GM12878 (cell line): ENCODE results near the gene CTDP1. TPM values are rescaled to one million over a fixed set of nuclear protein-coding genes. Genes with fewer than 3 reads are reported as not detected.

Experiments
- ATAC-seq: fragments of 200-7000 bp; cut with Tn5 transposase; 3 replicates; pipeline ENCODE4 v1.9.1; 2020; ENCODE audit warnings: mild to moderate bottlenecking, moderate library complexity
- BruUV-seq: library from RNA; stranded (reverse); fragments of 400-500 nt; replicated peaks from 2 replicates; lab custom pipeline; 2021; lab: Mats Ljungman, UMichigan
- CTCF ChIA-PET: fragments of 300-600 bp; sonication (Branson Sonifier 250); formaldehyde crosslinking; extraction: SDS; loops from one replicate; lab custom pipeline; 2021; ENCODE audit warnings: inconsistent platforms; lab: Yijun Ruan, JAX
- POLR2A ChIA-PET: fragments of 350-600 bp; formaldehyde crosslinking; extraction: SDS; loops from one replicate; lab custom pipeline; 2021; ENCODE audit warnings: inconsistent platforms; lab: Charles Lee
- RAD21 ChIA-PET: fragments of 300-600 bp; sonication (Branson Sonifier 250); formaldehyde crosslinking; loops from one replicate; lab custom pipeline; 2023; ENCODE audit warnings: antibody characterized with exemption; ENCODE audit not compliant: unreplicated experiment; lab: Charles Lee
- SMC1A ChIA-PET: fragments of 300-600 bp; sonication (Branson Sonifier 250); formaldehyde crosslinking; loops from one replicate; lab custom pipeline; 2023; ENCODE audit not compliant: unreplicated experiment, uncharacterized antibody; lab: Charles Lee
- DNase-seq: peaks from one replicate; pipeline ENCODE4 v3.0.0-alpha.2; 2011; ENCODE audit warnings: low read depth, low spot score
- FAIRE-seq: peaks from 3 replicates; lab custom pipeline; 2011; peaks lifted over from hg19 to GRCh38; lab: Jason Lieb, UNC
- H2AFZ ChIP-seq: 2 replicates; pipeline ENCODE4 v1.6.0; 2011; ENCODE audit warnings: low read depth, low read length, control low read depth; ENCODE audit not compliant: control insufficient read depth
- H3K27ac ChIP-seq: 2 replicates; pipeline ENCODE4 v1.5.1; 2011; ENCODE audit warnings: control low read depth; ENCODE audit not compliant: control insufficient read depth, insufficient read depth
- H3K27me3 ChIP-seq, 2 experiments: replicated peaks in 1 of 2; 2 replicates each; pipeline versions ENCODE4 v1.6.0 to v1.6.1; 2011; ENCODE audit warnings: low read length in 1 of 2; ENCODE audit not compliant: control insufficient read depth in 2 of 2, insufficient read depth in 2 of 2
- H3K36me3 ChIP-seq, 2 experiments: 2 replicates each; pipeline ENCODE4 v1.5.1; 2011; ENCODE audit warnings: low read length in 1 of 2; ENCODE audit not compliant: control insufficient read depth in 2 of 2, insufficient read depth in 2 of 2
- H3K4me1 ChIP-seq: 2 replicates; pipeline ENCODE4 v1.6.1; 2011; ENCODE audit warnings: mild to moderate bottlenecking, low read length, moderate library complexity, mixed read lengths; ENCODE audit not compliant: control insufficient read depth, insufficient read depth
- H3K4me2 ChIP-seq: 2 replicates; pipeline ENCODE4 v1.6.0; 2011; ENCODE audit warnings: control low read depth; ENCODE audit not compliant: control insufficient read depth, insufficient read depth
- H3K4me3 ChIP-seq: fragments of 200-600 bp; sonication (generic); 2 replicates; pipeline ENCODE4 v1.5.1; 2016
- H3K79me2 ChIP-seq: 2 replicates; pipeline ENCODE4 v1.6.0; 2011; ENCODE audit warnings: low read length; ENCODE audit not compliant: control insufficient read depth, insufficient read depth
- H3K9ac ChIP-seq: 2 replicates; pipeline ENCODE4 v1.8.0; 2011; ENCODE audit warnings: low read length, control low read depth, mixed read lengths; ENCODE audit not compliant: control insufficient read depth, insufficient read depth
- H3K9me3 ChIP-seq: replicated peaks from 3 replicates; pipeline ENCODE4 v1.5.1; 2011; ENCODE audit warnings: mild to moderate bottlenecking, low read length; ENCODE audit not compliant: control insufficient read depth, insufficient read depth
- H4K20me1 ChIP-seq: 2 replicates; pipeline ENCODE4 v1.6.0; 2011; ENCODE audit not compliant: control insufficient read depth, insufficient read depth
- BCL11A ChIP-seq: IDR thresholded peaks from 2 replicates; pipeline ENCODE4 v1.6.1; 2011; ENCODE audit warnings: low read depth, low read length
- BMI1 ChIP-seq: fragments of 450-650 bp; IDR thresholded peaks from 2 replicates; pipeline ENCODE4 v1.6.1; 2016; ENCODE audit warnings: mild to moderate bottlenecking, moderate library complexity, borderline replicate concordance
- CBFB ChIP-seq: IDR thresholded peaks from 2 replicates; pipeline ENCODE4 v1.6.1; 2016; ENCODE audit warnings: antibody characterized with exemption, low read depth
- HDAC6 ChIP-seq: fragments of 200-600 bp; sonication (generic); IDR thresholded peaks from one replicate; pipeline ENCODE4 v1.8.0; 2017; ENCODE audit warnings: antibody characterized with exemption; ENCODE audit not compliant: unreplicated experiment
- HDGF ChIP-seq: fragments of 450-650 bp; IDR thresholded peaks from 2 replicates; pipeline ENCODE4 v1.6.1; 2016; ENCODE audit warnings: antibody characterized with exemption
- MTA2 ChIP-seq: fragments of 450-650 bp; IDR thresholded peaks from 2 replicates; pipeline ENCODE4 v1.6.1; 2016; ENCODE audit warnings: low read depth, mild to moderate bottlenecking, moderate library complexity
- MXI1 ChIP-seq: fragments of 150-350 bp; IDR thresholded peaks from 2 replicates; pipeline ENCODE4 v1.6.1; 2011; ENCODE audit warnings: low read depth, mild to moderate bottlenecking, inconsistent platforms, low read length, improper control_type of control experiment
- NKRF ChIP-seq: fragments of 450-650 bp; conservative IDR thresholded peaks from 2 replicates; pipeline ENCODE4 v1.6.1; 2017; ENCODE audit warnings: mild to moderate bottlenecking, moderate library complexity
- RAD51 ChIP-seq: fragments of 450-650 bp; IDR thresholded peaks from 2 replicates; pipeline ENCODE4 v1.6.1; 2016; ENCODE audit warnings: moderate library complexity, mild to moderate bottlenecking, inconsistent platforms
- RELA ChIP-seq: fragments of 450-650 bp; IDR thresholded peaks from 2 replicates; pipeline ENCODE4 v1.8.0; 2014; ENCODE audit warnings: borderline replicate concordance; ENCODE audit not compliant: partially characterized antibody
- SIN3A ChIP-seq: IDR thresholded peaks from 2 replicates; pipeline ENCODE4 v1.6.1; 2012; ENCODE audit warnings: low read depth, low read length, improper control_type of control experiment
- SKIL ChIP-seq: fragments of 450-650 bp; IDR thresholded peaks from 2 replicates; pipeline ENCODE4 v1.6.1; 2017; ENCODE audit warnings: mild to moderate bottlenecking, low read depth, inconsistent platforms; ENCODE audit not compliant: poor library complexity, severe bottlenecking
- SMAD1 ChIP-seq: fragments of 450-650 bp; IDR thresholded peaks from 2 replicates; pipeline ENCODE4 v1.6.1; 2018; ENCODE audit warnings: mild to moderate bottlenecking, low read depth; ENCODE audit not compliant: partially characterized antibody
- SMARCA5 ChIP-seq: fragments of 450-650 bp; IDR thresholded peaks from 2 replicates; pipeline ENCODE4 v1.6.1; 2017; ENCODE audit warnings: mild to moderate bottlenecking
- TCF3 ChIP-seq: IDR thresholded peaks from 2 replicates; pipeline ENCODE4 v1.6.1; 2012; ENCODE audit warnings: low read depth, mild to moderate bottlenecking, low read length, borderline replicate concordance; ENCODE audit not compliant: insufficient read depth
- YY1 ChIP-seq: IDR thresholded peaks from 2 replicates; pipeline ENCODE4 v1.6.1; 2011; ENCODE audit warnings: low read depth, mild to moderate bottlenecking, low read length
- ZNF24 ChIP-seq: fragments of 450-650 bp; IDR thresholded peaks from 2 replicates; pipeline ENCODE4 v1.6.1; 2017; ENCODE audit warnings: antibody characterized with exemption, mild to moderate bottlenecking
- WGBS: methylation state at CpG from one replicate; pipeline ENCODE4 v1.1.6; 2016; ENCODE audit warnings: low lambda C conversion rate; ENCODE audit not compliant: insufficient replicate concordance, insufficient coverage; ENCODE audit errors: missing lambda C conversion rate; 5-methylcytosine and 5-hydroxymethylcytosine counted together
- in situ Hi-C: fragments of 300-500 bp; cut with MboI; formaldehyde crosslinking; loops from 9 replicates; pipeline ENCODE4 v1.14.3; 2018; ENCODE audit warnings: mixed read lengths
- intact Hi-C: fragments of 100-400 bp; cut with micrococcal nuclease; formaldehyde crosslinking; loops from one replicate; pipeline ENCODE4 v1.14.2; 2022; ENCODE audit not compliant: unreplicated experiment
- polyA plus RNA-seq, 11 experiments: library from polyadenylated mRNA; depleted of rRNA in 4 of 11; unstranded in 6 of 11; stranded (reverse) in 5 of 11; fragments of >200 nt; fragmentation: Nextera tagmentation in 4 of 11; fragmentation: Illumina TruSeq in 1 of 11; extraction: Ambion mirVana in 4 of 11; extraction: Trizol in 1 of 11; gene quantifications; 1 replicate in 1 of 11; 2 replicates in 10 of 11; pipeline versions ENCODE4 v1.2.1 to v1.2.3, GENCODE V29; 2011 to 2016; ENCODE audit warnings: inconsistent platforms in 2 of 11, missing spikeins in 2 of 11, low read depth in 1 of 11
- total RNA-seq, 4 experiments: library from RNA; depleted of rRNA in 3 of 4; stranded (reverse); fragments of >200 nt in 3 of 4; fragmentation: Illumina TruSeq in 1 of 4; extraction: Trizol in 1 of 4; gene quantifications; 2 replicates each; pipeline versions ENCODE4 v1.2.1 to v1.2.3, GENCODE V29; 2013 to 2021

The CTDP1 gene
- total and polyA plus RNA-seq, 10 of the 15 experiments (the other 5 are each of a cell fraction or from before 2014, with no cell fraction given): 0.32 to 31.3 (median 8.8) TPM

- no TSS peak for BruUV-seq
- H3K27ac ChIP-seq: no peak overlapping the region
- ATAC-seq: no peak
- no peaks in the 10 kb centered on the region for H3K9me3 ChIP-seq
- intact Hi-C loops (no loop called here), in situ Hi-C loops (no loop called here)
- no peaks in the 10 kb centered on the region; a peak in 2 of 4 replicates for H3K36me3 ChIP-seq
- H2AFZ ChIP-seq: no peak overlapping the region
- no peak for FAIRE-seq
- SMC1A ChIA-PET: no interaction called here
- no peak overlapping the region for H3K4me3 ChIP-seq
- no peaks in the 10 kb centered on the region for H3K27me3 ChIP-seq
- no peak for DNase-seq
- POLR2A ChIA-PET: no interaction called here
- no peak overlapping the region for H3K9ac ChIP-seq
- H3K4me1 ChIP-seq: no peaks in the 10 kb centered on the region
- no peaks in the 10 kb centered on the region for H4K20me1 ChIP-seq
- CTCF ChIA-PET: no interaction called here
- RAD21 ChIA-PET: no interaction called here
- no peak for TF ChIP-seq CBFB
- no peak for TF ChIP-seq YY1
- no peak for TF ChIP-seq MXI1
- TF ChIP-seq ZNF24: no peak
- H3K79me2 ChIP-seq: no peaks in the 10 kb centered on the region
- WGBS: 90% methylated on average over 1 of the region's 1 CpG
- H3K4me2 ChIP-seq: no peak overlapping the region
Observed at GRCh38 chr18:79760881-79761280, 81.3 kb downstream of the CTDP1 start.

GRCh38 chr18:79763407-79763806, 83.8 kb downstream of the CTDP1 start:
- RAD21 ChIA-PET: no interaction called here
- TF ChIP-seq SKIL (no peak), SIN3A (no peak), TCF3 (no peak), YY1 (no peak), BMI1 (no peak), MTA2 (no peak), BCL11A (no peak), RAD51 (no peak), RELA (no peak), HDAC6 (no peak), SMAD1 (no peak), HDGF (no peak), SMARCA5 (no peak), NKRF (no peak)

More at GRCh38 chr18:79763407-79763806, 83.8 kb downstream of the CTDP1 start:
- Histone ChIP-seq H3K9me3 (no peaks in the 10 kb centered on the region; the same call in 2 of the 3 replicates), H3K4me1 (no peaks in the 10 kb centered on the region), H3K27ac (no peak overlapping the region), H3K9ac (no peak overlapping the region), H3K4me2 (no peak overlapping the region), H3K36me3 (no peaks in the 10 kb centered on the region), H3K79me2 (no peaks in the 10 kb centered on the region), H3K27me3 (no peaks in the 10 kb centered on the region), H2AFZ (no peak overlapping the region), H4K20me1 (no peaks in the 10 kb centered on the region), H3K4me3 (no peak overlapping the region)
- SMC1A ChIA-PET: no interaction called here
- no TSS peak for BruUV-seq
- no peak for ATAC-seq
- CTCF ChIA-PET: no interaction called here
- no peak for DNase-seq
- intact Hi-C loops: no loop called here
- POLR2A ChIA-PET: no interaction called here
- in situ Hi-C loops: no loop called here
- FAIRE-seq: no peak
